HepG2 (cell line): ENCODE data around the gene RB1. TPM values are rescaled to one million over a fixed set of nuclear protein-coding genes. Genes with fewer than 3 reads are reported as not detected.

ENCODE experiments used
- ATAC-seq: fragments of 200-7000 bp; cut with Tn5 transposase; 3 replicates; pipeline ENCODE4 v1.9.1; 2020; ENCODE audit warnings: mild to moderate bottlenecking, moderate library complexity
- BruUV-seq: library from RNA; stranded (reverse); fragments of 400-500 nt; replicated peaks from 2 replicates; lab custom pipeline; 2021; lab: Mats Ljungman, UMichigan
- CTCF ChIA-PET: fragments of 300-600 bp; formaldehyde crosslinking; extraction: SDS; loops from one replicate; lab custom pipeline; 2021; ENCODE audit warnings: low total read pairs, inconsistent platforms, low intra/inter-chr PET ratio; lab: Yijun Ruan, JAX
- POLR2A ChIA-PET: fragments of 350-600 bp; sonication (Branson Sonifier 250); formaldehyde crosslinking; loops from one replicate; lab custom pipeline; 2020; ENCODE audit warnings: antibody characterized with exemption, inconsistent platforms; lab: Yijun Ruan, JAX
- DNase-seq: peaks from one replicate; pipeline ENCODE4 v3.0.0-alpha.2; 2015; ENCODE audit warnings: low spot score
- FAIRE-seq: peaks from 3 replicates; lab custom pipeline; 2011; peaks lifted over from hg19 to GRCh38; lab: Jason Lieb, UNC
- H2AFZ ChIP-seq: one replicate; pipeline ENCODE4 v1.6.1; 2011; ENCODE audit warnings: low read length, inconsistent platforms
- H3K27ac ChIP-seq: fragments of 300-600 bp; 3 replicates; pipeline ENCODE4 v1.8.0; 2011; ENCODE audit warnings: mixed run types, mild to moderate bottlenecking, mixed read lengths, low read length, inconsistent platforms; ENCODE audit not compliant: insufficient read depth; ENCODE audit errors: extremely low read length
- H3K27me3 ChIP-seq, 2 experiments: fragments of 200-600 bp in 1 of 2; 2 replicates in 1 of 2; 3 replicates in 1 of 2; pipeline versions ENCODE4 v1.6.0 to v1.8.0; 2011; ENCODE audit warnings: low read length in 2 of 2, mild to moderate bottlenecking in 2 of 2, moderate library complexity in 2 of 2, inconsistent platforms in 1 of 2; ENCODE audit not compliant: insufficient read depth in 2 of 2, control insufficient read depth in 1 of 2
- H3K36me3 ChIP-seq, 2 experiments: fragments of 200-600 bp in 1 of 2; replicated peaks in 1 of 2; 2 replicates in 1 of 2; 3 replicates in 1 of 2; pipeline versions ENCODE4 v1.5.1 to v1.8.0; 2011; ENCODE audit warnings: low read length in 2 of 2, inconsistent platforms in 1 of 2; ENCODE audit not compliant: insufficient read depth in 2 of 2, control insufficient read depth in 1 of 2
- H3K4me1 ChIP-seq: 2 replicates; pipeline ENCODE4 v1.5.1; 2012; ENCODE audit warnings: low read length, inconsistent platforms; ENCODE audit not compliant: insufficient read depth
- H3K4me2 ChIP-seq: 2 replicates; pipeline ENCODE4 v1.6.0; 2011; ENCODE audit warnings: low read depth, low read length, inconsistent platforms
- H3K4me3 ChIP-seq, 3 experiments: fragments of 200-600 bp in 1 of 3; sonication (generic), shearing (Covaris generic) in 1 of 3; replicated peaks in 1 of 3; 2 replicates each; pipeline ENCODE4 v1.5.1; 2011 to 2016; ENCODE audit warnings: low read length in 3 of 3, inconsistent platforms in 2 of 3, low read depth in 2 of 3, mild to moderate bottlenecking in 2 of 3, control low read depth in 1 of 3, mixed read lengths in 1 of 3; ENCODE audit not compliant: insufficient read depth in 1 of 3
- H3K79me2 ChIP-seq: one replicate; pipeline ENCODE4 v1.6.1; 2011; ENCODE audit warnings: low read length, inconsistent platforms; ENCODE audit not compliant: insufficient read depth
- H3K9ac ChIP-seq: 2 replicates; pipeline ENCODE4 v1.6.0; 2011; ENCODE audit warnings: mild to moderate bottlenecking, low read depth, low read length, inconsistent platforms; ENCODE audit not compliant: insufficient read depth
- H3K9me3 ChIP-seq: 2 replicates; pipeline ENCODE4 v1.5.1; 2012; ENCODE audit warnings: mild to moderate bottlenecking, low read length
- H4K20me1 ChIP-seq: 2 replicates; pipeline ENCODE4 v1.6.0; 2011; ENCODE audit warnings: inconsistent platforms, mild to moderate bottlenecking, low read length, moderate library complexity; ENCODE audit not compliant: insufficient read depth
- ATF4 ChIP-seq, 2 experiments: fragments of 450-650 bp in 1 of 2; sonication (generic) in 1 of 2; formaldehyde crosslinking; IDR thresholded peaks; 2 replicates each; pipeline versions ENCODE4 v1.5.0 to v1.8.0; 2020 to 2022; ENCODE audit warnings: mild to moderate bottlenecking in 1 of 2, missing genetic modification reagents in 1 of 2
- BCL3 ChIP-seq: sonication (generic); formaldehyde crosslinking; IDR thresholded peaks from 2 replicates; pipeline ENCODE4 v1.5.1; 2020; ENCODE audit warnings: mild to moderate bottlenecking, missing genetic modification reagents, moderate library complexity
- CENPT ChIP-seq: sonication (generic); formaldehyde crosslinking; IDR thresholded peaks from 2 replicates; pipeline ENCODE4 v1.8.0; 2022; ENCODE audit warnings: low read depth, mild to moderate bottlenecking, moderate library complexity, missing genetic modification reagents
- FOXA1 ChIP-seq, 2 experiments: fragments of 450-650 bp in 1 of 2; sonication (generic) in 1 of 2; formaldehyde crosslinking in 1 of 2; IDR thresholded peaks; 2 replicates each; pipeline versions ENCODE4 v1.4.0 to v1.6.1; 2016 to 2020; ENCODE audit warnings: missing genetic modification reagents in 1 of 2
- FOXK2 ChIP-seq: fragments of 450-650 bp; IDR thresholded peaks from 2 replicates; pipeline ENCODE4 v1.6.1; 2016
- FUBP1 ChIP-seq: sonication (generic); formaldehyde crosslinking; IDR thresholded peaks from 2 replicates; pipeline ENCODE4 v1.5.1; 2020; ENCODE audit warnings: missing genetic modification reagents, mild to moderate bottlenecking, borderline replicate concordance
- KAT8 ChIP-seq: IDR thresholded peaks from 2 replicates; pipeline ENCODE4 v1.6.1; 2016; ENCODE audit warnings: missing genetic modification reagents, missing compliant biosample characterization
- RFXAP ChIP-seq: sonication (generic); formaldehyde crosslinking; IDR thresholded peaks from 2 replicates; pipeline ENCODE4 v1.4.0; 2020; ENCODE audit warnings: missing genetic modification reagents, borderline replicate concordance
- SALL2 ChIP-seq: sonication (generic); formaldehyde crosslinking; IDR thresholded peaks from 2 replicates; pipeline ENCODE4 v1.8.1; 2023; ENCODE audit warnings: mild to moderate bottlenecking, missing genetic modification reagents, inconsistent platforms
- YY1 ChIP-seq: IDR thresholded peaks from 2 replicates; pipeline ENCODE4 v1.6.1; 2011; ENCODE audit warnings: low read length, low read depth, moderate library complexity, mild to moderate bottlenecking; ENCODE audit not compliant: insufficient read depth, insufficient replicate concordance
- ZFP36 ChIP-seq: fragments of 150-350 bp; IDR thresholded peaks from 2 replicates; pipeline ENCODE4 v1.6.1; 2018; ENCODE audit warnings: borderline replicate concordance, low read length, low read depth; ENCODE audit not compliant: partially characterized antibody
- ZNF138 ChIP-seq: sonication (generic); formaldehyde crosslinking; IDR thresholded peaks from 2 replicates; pipeline ENCODE4 v1.5.0; 2020; ENCODE audit warnings: mild to moderate bottlenecking, low read depth, missing genetic modification reagents
- ZNF264 ChIP-seq: sonication (generic); formaldehyde crosslinking; IDR thresholded peaks from 2 replicates; pipeline ENCODE4 v1.4.0; 2020; ENCODE audit warnings: missing genetic modification reagents
- WGBS: methylation state at CpG from one replicate; pipeline ENCODE4 v1.1.6; 2017; ENCODE audit warnings: low lambda C conversion rate; 5-methylcytosine and 5-hydroxymethylcytosine counted together
- in situ Hi-C: cut with HindIII; loops from 2 replicates; pipeline ENCODE4 v1.10.0; 2017; ENCODE audit warnings: low pct_unique_long_range_greater_than_20kb; ENCODE audit not compliant: extremely low pct_ligation_motif_present
- intact Hi-C: fragments of 100-400 bp; cut with micrococcal nuclease; formaldehyde crosslinking; loops from one replicate; pipeline ENCODE4 v1.10.0; 2022; ENCODE audit not compliant: unreplicated experiment
- polyA plus RNA-seq, 8 experiments: library from polyadenylated mRNA; depleted of rRNA in 3 of 8; stranded (reverse) in 7 of 8; unstranded in 1 of 8; fragments of >200 nt; fragmentation: Illumina TruSeq in 4 of 8; extraction: Trizol in 4 of 8; gene quantifications; 2 replicates each; pipeline versions ENCODE4 v1.2.1 to v1.2.3, GENCODE V29; 2011 to 2016; ENCODE audit warnings: low read depth in 4 of 8, missing spikeins in 1 of 8, mixed read lengths in 1 of 8; ENCODE audit not compliant: insufficient read depth in 1 of 8
- total RNA-seq, 5 experiments: library from RNA; depleted of rRNA; stranded (reverse); fragments of >200 nt; fragmentation: Illumina TruSeq; extraction: Trizol; gene quantifications; 2 replicates each; pipeline ENCODE4 v1.2.3, GENCODE V29; 2016; ENCODE audit warnings: low read depth in 1 of 5

RB1 gene
- total and polyA plus RNA-seq, 2 of the 13 experiments (the other 11 are each of a cell fraction or from before 2014, with no cell fraction given), result 15.6 to 23.7 TPM

- H3K36me3 ChIP-seq, result no peaks in the 10 kb centered on the region
- ChIA-PET CTCF (no interaction called here), POLR2A (no interaction called here)
- in situ Hi-C loops, result no loop called here
- no peaks in the 10 kb centered on the region; a peak in 1 of 5 replicates for H3K27me3 ChIP-seq
- H3K4me1 ChIP-seq, result peaks cover 27% of the 10 kb centered on the region
- FAIRE-seq, result no peak
- intact Hi-C loops, result no loop called here
- TF ChIP-seq ZNF264 (CRISPR knock-in tag) (no peak), KAT8 (CRISPR knock-in tag) (no peak), ZNF138 (CRISPR knock-in tag) (no peak), FOXK2 (no peak), ATF4 (CRISPR knock-in tag; IDR thresholded peaks at IDR 0.05) (no peak), FUBP1 (CRISPR knock-in tag) (no peak), RFXAP (CRISPR knock-in tag) (no peak), SALL2 (no peak), ZFP36 (no peak), FOXA1 (IDR thresholded peaks at IDR 0.05) (no peak), FOXA1 (CRISPR knock-in tag; IDR thresholded peaks at IDR 0.05) (no peak), BCL3 (CRISPR knock-in tag) (no peak), YY1 (no peak), CENPT (no peak)
- H3K4me2 ChIP-seq, result no peak overlapping the region
- H3K27ac ChIP-seq, result no peak overlapping the region
- no TSS peak for BruUV-seq
- no peak overlapping the region for H2AFZ ChIP-seq
- H3K4me3 ChIP-seq, result no peak overlapping the region
- no peaks in the 10 kb centered on the region for H4K20me1 ChIP-seq
- H3K9me3 ChIP-seq, result no peaks in the 10 kb centered on the region
- H3K79me2 ChIP-seq, result peaks cover 6% of the 10 kb centered on the region
- DNase-seq, result no peak
- WGBS, result 89% methylated on average over 2 of the region's 2 CpGs
- H3K9ac ChIP-seq, result no peak overlapping the region
- no peak for ATAC-seq
Measured at GRCh38 chr13:48299591-48299990, 4.0 kb upstream of the RB1 start.
